GM08714 (cell line): ENCODE data around the gene CSPG4.
"Not testable (repeated sequence)": the region's sequence is repeated elsewhere in the genome, so short reads cannot be mapped to it uniquely, and the experiment has no call there.

Experiments
- H3K4me3 ChIP-seq: fragments of 200-500 bp; sonication (Bioruptor generic); 2 replicates; pipeline ENCODE4 v1.5.1; 2014; ENCODE audit warnings: mild to moderate bottlenecking, low read length, inconsistent platforms
- ZNF274 ChIP-seq: IDR thresholded peaks from 2 replicates; pipeline ENCODE4 v1.6.1; 2012; ENCODE audit warnings: mild to moderate bottlenecking, low read depth, low read length

The CSPG4 gene

GRCh38 chr15:75720297-75720696, 7.6 kb upstream of the CSPG4 start:
- H3K4me3 ChIP-seq = no peak overlapping the region
- TF ChIP-seq ZNF274 = no peak

- no peak for TF ChIP-seq ZNF274
- H3K4me3 ChIP-seq = no peak overlapping the region
Observed at GRCh38 chr15:75718328-75718727, 5.7 kb upstream of the CSPG4 start.

- H3K4me3 ChIP-seq = not testable (repeated sequence)
Observed at GRCh38 chr15:75717001-75717400, 4.4 kb upstream of the CSPG4 start.

- H3K4me3 ChIP-seq = not testable (repeated sequence)
Observed at GRCh38 chr15:75716249-75716950, 3.8 kb upstream of the CSPG4 start.

- not testable (repeated sequence) for H3K4me3 ChIP-seq
Observed at GRCh38 chr15:75715312-75715832, 2.7 kb upstream of the CSPG4 start.

- TF ChIP-seq ZNF274 = no peak
- H3K4me3 ChIP-seq = no peak overlapping the region
Observed at GRCh38 chr15:75714195-75714594, 1.5 kb upstream of the CSPG4 start.

- TF ChIP-seq ZNF274 = no peak
- no peak overlapping the region for H3K4me3 ChIP-seq
Observed at GRCh38 chr15:75713338-75713895, 769 bp upstream of the CSPG4 start.

- not testable (repeated sequence) for H3K4me3 ChIP-seq
Observed at GRCh38 chr15:75711495-75711894, 1.2 kb downstream of the CSPG4 start.

- not testable (repeated sequence) for H3K4me3 ChIP-seq
Observed at GRCh38 chr15:75710874-75711273, 1.8 kb downstream of the CSPG4 start.

GRCh38 chr15:75709458-75709857, 3.2 kb downstream of the CSPG4 start:
- H3K4me3 ChIP-seq = not testable (repeated sequence)

- no peak for TF ChIP-seq ZNF274
- H3K4me3 ChIP-seq = no peak overlapping the region
Observed at GRCh38 chr15:75706682-75706954, 6.0 kb downstream of the CSPG4 start.

GRCh38 chr15:75705854-75706681, 6.6 kb downstream of the CSPG4 start:
- no peak overlapping the region for H3K4me3 ChIP-seq
- TF ChIP-seq ZNF274 = no peak

GRCh38 chr15:75705375-75705774, 7.3 kb downstream of the CSPG4 start:
- not testable (repeated sequence) for H3K4me3 ChIP-seq

- TF ChIP-seq ZNF274 = no peak
- H3K4me3 ChIP-seq = no peak overlapping the region
Observed at GRCh38 chr15:75704618-75705017, 8.0 kb downstream of the CSPG4 start.

GRCh38 chr15:75704263-75704615, 8.4 kb downstream of the CSPG4 start:
- TF ChIP-seq ZNF274 = no peak

GRCh38 chr15:75703440-75704262, 9.0 kb downstream of the CSPG4 start:
- H3K4me3 ChIP-seq = not testable (repeated sequence)

More at GRCh38 chr15:75704263-75704615, 8.4 kb downstream of the CSPG4 start:
- no peak overlapping the region for H3K4me3 ChIP-seq
